ENCODE measurements around the gene ANO1.
"Not testable (repeated sequence)": the region's sequence is repeated elsewhere in the genome, so short reads cannot be mapped to it uniquely, and the experiment has no call there.

Gene ANO1

GRCh38 chr11:70034740-70035365, 43.3 kb upstream of the ANO1 start:
- H3K27ac ChIP-seq (ENCODE audit: low read length): no peak overlapping the region
- no peaks in the 10 kb centered on the region for H3K4me1 ChIP-seq (ENCODE audit: low read length)
- H3K27me3 ChIP-seq (ENCODE audit: low read depth, low read length): peaks cover 7% of the 10 kb centered on the region; the same call in 1 of the 2 replicates
- no peaks in the 10 kb centered on the region for H3K79me2 ChIP-seq (ENCODE audit: low read length)
- TF ChIP-seq CTCF (IDR thresholded peaks at IDR 0.05; ENCODE audit: low read depth, low read length): no peak
- TF ChIP-seq EZH2phosphoT487 (IDR thresholded peaks at IDR 0.05; ENCODE audit: low read depth): no peak
- H3K9me3 ChIP-seq (ENCODE audit: insufficient read depth, low read length): no peaks in the 10 kb centered on the region
- H3K4me2 ChIP-seq (ENCODE audit: low read length): no peak overlapping the region
- H4K20me1 ChIP-seq (ENCODE audit: insufficient read depth, low read length): no peaks in the 10 kb centered on the region
- H2AFZ ChIP-seq (ENCODE audit: low read depth, low read length): no peak overlapping the region
- no peak overlapping the region for H3K4me3 ChIP-seq (ENCODE audit: low read length)
- no peak overlapping the region for H3K9ac ChIP-seq (ENCODE audit: low read length)
- no peaks in the 10 kb centered on the region for H3K36me3 ChIP-seq (replicated peaks; ENCODE audit: low read depth, low read length)

- not testable (repeated sequence) for H2AFZ ChIP-seq (ENCODE audit: low read depth, low read length); H3K4me2 ChIP-seq (ENCODE audit: low read length); H4K20me1 ChIP-seq (ENCODE audit: insufficient read depth, low read length); H3K79me2 ChIP-seq (ENCODE audit: low read length); H3K27me3 ChIP-seq (ENCODE audit: low read depth, low read length); H3K27ac ChIP-seq (ENCODE audit: low read length); H3K4me1 ChIP-seq (ENCODE audit: low read length); H3K9ac ChIP-seq (ENCODE audit: low read length); H3K4me3 ChIP-seq (ENCODE audit: low read length); H3K36me3 ChIP-seq (replicated peaks; ENCODE audit: low read depth, low read length); H3K9me3 ChIP-seq (ENCODE audit: insufficient read depth, low read length)
Measured at GRCh38 chr11:70035665-70036064, 42.5 kb upstream of the ANO1 start.

GRCh38 chr11:70036971-70037882, 40.9 kb upstream of the ANO1 start:
- Histone ChIP-seq H3K9me3 (ENCODE audit: insufficient read depth, low read length) (no peaks in the 10 kb centered on the region; the same call in 1 of the 2 replicates), H4K20me1 (ENCODE audit: insufficient read depth, low read length) (no peaks in the 10 kb centered on the region), H2AFZ (ENCODE audit: low read depth, low read length) (no peak overlapping the region), H3K4me2 (ENCODE audit: low read length) (no peak overlapping the region), H3K4me3 (ENCODE audit: low read length) (no peak overlapping the region), H3K27me3 (ENCODE audit: low read depth, low read length) (peaks cover 7% of the 10 kb centered on the region; the same call in 1 of the 2 replicates), H3K9ac (ENCODE audit: low read length) (no peak overlapping the region), H3K36me3 (replicated peaks; ENCODE audit: low read depth, low read length) (no peaks in the 10 kb centered on the region), H3K4me1 (ENCODE audit: low read length) (no peaks in the 10 kb centered on the region), H3K79me2 (ENCODE audit: low read length) (no peaks in the 10 kb centered on the region), H3K27ac (ENCODE audit: low read length) (no peak overlapping the region)
- no peak for TF ChIP-seq EZH2phosphoT487 (IDR thresholded peaks at IDR 0.05; ENCODE audit: low read depth)
- TF ChIP-seq CTCF (IDR thresholded peaks at IDR 0.05; ENCODE audit: low read depth, low read length): no peak

- no peak overlapping the region for H2AFZ ChIP-seq (ENCODE audit: low read depth, low read length)
- no peaks in the 10 kb centered on the region for H3K4me1 ChIP-seq (ENCODE audit: low read length)
- H3K9me3 ChIP-seq (ENCODE audit: insufficient read depth, low read length): no peaks in the 10 kb centered on the region; the same call in 1 of the 2 replicates
- no peak overlapping the region for H3K4me2 ChIP-seq (ENCODE audit: low read length)
- no peak overlapping the region for H3K27ac ChIP-seq (ENCODE audit: low read length)
- H3K4me3 ChIP-seq (ENCODE audit: low read length): no peak overlapping the region
- peaks cover 7% of the 10 kb centered on the region; the same call in 1 of the 2 replicates for H3K27me3 ChIP-seq (ENCODE audit: low read depth, low read length)
- H3K36me3 ChIP-seq (replicated peaks; ENCODE audit: low read depth, low read length): no peaks in the 10 kb centered on the region
- H3K79me2 ChIP-seq (ENCODE audit: low read length): no peaks in the 10 kb centered on the region
- H4K20me1 ChIP-seq (ENCODE audit: insufficient read depth, low read length): no peaks in the 10 kb centered on the region
- no peak overlapping the region for H3K9ac ChIP-seq (ENCODE audit: low read length)
- no peak for TF ChIP-seq EZH2phosphoT487 (IDR thresholded peaks at IDR 0.05; ENCODE audit: low read depth)
- TF ChIP-seq CTCF (IDR thresholded peaks at IDR 0.05; ENCODE audit: low read depth, low read length): no peak
Measured at GRCh38 chr11:70038034-70038834, 39.9 kb upstream of the ANO1 start.

All from OCI-LY3 (cell line).